CD14-positive monocyte (primary cell): Measurements from ENCODE around the gene CARMIL3. TPM values are rescaled to one million over a fixed set of nuclear protein-coding genes. Genes with fewer than 3 reads are reported as not detected.

ENCODE experiments used
- DNase-seq, 3 donors: peaks; one replicate each; pipeline ENCODE4 v3.0.0-alpha.2; 2011 to 2022
- H2AFZ ChIP-seq: 2 replicates; pipeline ENCODE4 v1.6.0; 2012; ENCODE audit warnings: mild to moderate bottlenecking, low read depth, low read length, inconsistent platforms; ENCODE audit not compliant: insufficient read depth, poor library complexity, severe bottlenecking
- H3K27ac ChIP-seq, 2 donors: 1 replicate in 1 of 2; 2 replicates in 1 of 2; pipeline ENCODE4 v1.5.1; 2012 to 2013; ENCODE audit warnings: low read length in 2 of 2, control low read depth in 1 of 2, inconsistent platforms in 1 of 2, low read depth in 1 of 2, mild to moderate bottlenecking in 1 of 2
- H3K27me3 ChIP-seq, 2 donors: one replicate each; pipeline versions ENCODE4 v1.6.0 to v1.6.1; 2011 to 2013; ENCODE audit warnings: low read length in 2 of 2; ENCODE audit not compliant: control insufficient read depth in 2 of 2, insufficient read depth in 2 of 2
- H3K36me3 ChIP-seq, 2 donors: replicated peaks in 1 of 2; 1 replicate in 1 of 2; 2 replicates in 1 of 2; pipeline versions ENCODE4 v1.5.1 to v1.6.1; 2012 to 2013; ENCODE audit warnings: low read length in 2 of 2, control low read depth in 1 of 2, inconsistent platforms in 1 of 2, mild to moderate bottlenecking in 1 of 2; ENCODE audit not compliant: insufficient read depth in 2 of 2, control insufficient read depth in 1 of 2
- H3K4me1 ChIP-seq, 2 donors: 1 replicate in 1 of 2; 2 replicates in 1 of 2; pipeline versions ENCODE4 v1.5.1 to v1.6.1; 2012 to 2013; ENCODE audit warnings: low read length in 2 of 2, control low read depth in 1 of 2, inconsistent platforms in 1 of 2, mild to moderate bottlenecking in 1 of 2, moderate library complexity in 1 of 2; ENCODE audit not compliant: insufficient read depth in 2 of 2, control insufficient read depth in 1 of 2
- H3K4me2 ChIP-seq: replicated peaks from 2 replicates; pipeline ENCODE3; 2012; ENCODE audit warnings: low read length, moderate library complexity, mild to moderate bottlenecking; ENCODE audit not compliant: poor library complexity, severe bottlenecking; ENCODE audit errors: extremely low read depth
- H3K4me3 ChIP-seq, 3 experiments: fragments of 200-600 bp in 1 of 3; sonication (generic) in 1 of 3; replicated peaks in 1 of 3; 1 replicate in 2 of 3; 2 replicates in 1 of 3; pipeline ENCODE4 v1.5.1; 2011 to 2013; ENCODE audit warnings: low read length in 3 of 3, mild to moderate bottlenecking in 3 of 3, control low read depth in 2 of 3, low read depth in 2 of 3, inconsistent platforms in 1 of 3, moderate library complexity in 1 of 3
- H3K79me2 ChIP-seq: 2 replicates; pipeline ENCODE4 v1.6.0; 2012; ENCODE audit warnings: mild to moderate bottlenecking, control low read depth, inconsistent platforms, low read length, moderate library complexity; ENCODE audit not compliant: insufficient read depth
- H3K9ac ChIP-seq: 2 replicates; pipeline ENCODE4 v1.6.0; 2017; ENCODE audit warnings: low read length, mild to moderate bottlenecking; ENCODE audit not compliant: insufficient read depth, poor library complexity, severe bottlenecking
- H3K9me3 ChIP-seq, 2 donors: replicated peaks in 1 of 2; 1 replicate in 1 of 2; 2 replicates in 1 of 2; pipeline versions ENCODE4 v1.5.1 to v1.6.1; 2012 to 2013; ENCODE audit warnings: low read length in 2 of 2, control low read depth in 1 of 2; ENCODE audit not compliant: control insufficient read depth in 1 of 2, insufficient read depth in 1 of 2
- H4K20me1 ChIP-seq: 2 replicates; pipeline ENCODE4 v1.6.0; 2012; ENCODE audit warnings: mild to moderate bottlenecking, low read length, control low read depth, moderate library complexity; ENCODE audit not compliant: insufficient read depth
- H3K27ac Mint-ChIP-seq, 7 donors: one replicate each; pipeline ENCODE4 v1.8.0; 2020; ENCODE audit warnings: mild to moderate bottlenecking in 7 of 7, mixed read lengths in 7 of 7, moderate library complexity in 6 of 7, inconsistent platforms in 2 of 7
- H3K27me3 Mint-ChIP-seq, 3 donors: one replicate each; pipeline ENCODE4 v1.8.0; 2021 to 2022; ENCODE audit warnings: low read depth in 3 of 3, mild to moderate bottlenecking in 3 of 3, mixed read lengths in 3 of 3, moderate library complexity in 3 of 3, inconsistent platforms in 1 of 3
- H3K36me3 Mint-ChIP-seq, 2 donors: one replicate each; pipeline ENCODE4 v1.8.0; 2020; ENCODE audit warnings: mixed read lengths in 2 of 2, inconsistent platforms in 1 of 2, mild to moderate bottlenecking in 1 of 2
- H3K4me1 Mint-ChIP-seq: one replicate; pipeline ENCODE4 v1.8.0; 2020; ENCODE audit warnings: mild to moderate bottlenecking, mixed read lengths
- H3K4me3 Mint-ChIP-seq, 2 donors: one replicate each; pipeline ENCODE4 v1.8.0; 2020; ENCODE audit warnings: mild to moderate bottlenecking in 2 of 2, mixed read lengths in 2 of 2, moderate library complexity in 1 of 2
- H3K9me3 Mint-ChIP-seq, 7 donors: one replicate each; pipeline ENCODE4 v1.8.0; 2020 to 2022; ENCODE audit warnings: mixed read lengths in 7 of 7, mild to moderate bottlenecking in 6 of 7, moderate library complexity in 6 of 7, inconsistent platforms in 2 of 7
- CTCF ChIP-seq: fragments of 200-600 bp; IDR thresholded peaks from one replicate; pipeline ENCODE4 v1.8.0; 2022; ENCODE audit warnings: antibody characterized with exemption, mild to moderate bottlenecking
- WGBS: methylation state at CpG from one replicate; pipeline ENCODE4 v1.1.5; 2013; ENCODE audit warnings: missing lambda C conversion rate; ENCODE audit not compliant: insufficient coverage; 5-methylcytosine and 5-hydroxymethylcytosine counted together
- intact Hi-C, 2 donors: fragments of 100-400 bp; cut with micrococcal nuclease; formaldehyde crosslinking; loops; one replicate each; pipeline versions ENCODE4 v1.15.0 to v1.15.1; 2023
- polyA plus RNA-seq, 3 donors: library from polyadenylated mRNA; depleted of rRNA in 1 of 3; unstranded in 2 of 3; stranded (reverse) in 1 of 3; fragments of 300-500 nt in 2 of 3; fragments of >200 nt in 1 of 3; fragmentation: Illumina TruSeq in 2 of 3; gene quantifications; 1 replicate in 2 of 3; 2 replicates in 1 of 3; pipeline ENCODE4 v1.2.3, GENCODE V29; 2012 to 2021

The CARMIL3 gene
- polyA plus RNA-seq, 3 donors: 1.0 TPM; not detected in 2

GRCh38 chr14:24076302-24076601 lies 24.4 kb downstream of the CARMIL3 start:
- Histone ChIP-seq H3K9me3 (no peaks in the 10 kb centered on the region), H3K27ac (no peak overlapping the region), H2AFZ (no peak overlapping the region), H3K79me2 (no peaks in the 10 kb centered on the region), H3K36me3 (no peaks in the 10 kb centered on the region), H3K9ac (no peak overlapping the region), H3K4me3 (no peak overlapping the region), H4K20me1 (no peaks in the 10 kb centered on the region), H3K27me3 (peaks cover 9 to 18% of the 10 kb centered on the region in 2 donors), H3K4me2 (no peak overlapping the region), H3K4me1 (peaks cover 6 to 12% of the 10 kb centered on the region in 2 donors)
- H3K4me3 Mint-ChIP-seq: no peak overlapping the region
- TF ChIP-seq CTCF: no peak
- H3K4me1 Mint-ChIP-seq: peaks cover 20% of the 10 kb centered on the region
- peaks cover 0 to 5% of the 10 kb centered on the region in 2 donors for H3K36me3 Mint-ChIP-seq
- intact Hi-C loops: no loop called here
- DNase-seq: no peak
- WGBS: 92% methylated on average over 6 of the region's 10 CpGs
- peaks cover 0 to 7% (median 2%) of the 10 kb centered on the region in 7 donors for H3K9me3 Mint-ChIP-seq
- H3K27ac Mint-ChIP-seq: no peak overlapping the region
- H3K27me3 Mint-ChIP-seq: peaks cover 25 to 31% (median 29%) of the 10 kb centered on the region in 3 donors

- no peak overlapping the region for H3K4me2 ChIP-seq
- no peak for DNase-seq
- H3K4me3 ChIP-seq: no peak overlapping the region
- H3K27me3 Mint-ChIP-seq: peaks cover 32 to 37% (median 36%) of the 10 kb centered on the region in 3 donors
- 99% methylated on average over 22 of the region's 23 CpGs for WGBS
- no peaks in the 10 kb centered on the region for H3K79me2 ChIP-seq
- H3K9me3 Mint-ChIP-seq: peaks cover 0 to 13% (median 2%) of the 10 kb centered on the region in 7 donors
- intact Hi-C loops: no loop called here
- peaks cover 23% of the 10 kb centered on the region for H3K4me1 Mint-ChIP-seq
- H2AFZ ChIP-seq: no peak overlapping the region
- no peak overlapping the region for H3K4me3 Mint-ChIP-seq
- no peak for TF ChIP-seq CTCF
- H3K36me3 Mint-ChIP-seq: peaks cover 3 to 9% of the 10 kb centered on the region in 2 donors
- H4K20me1 ChIP-seq: no peaks in the 10 kb centered on the region
- H3K9me3 ChIP-seq: no peaks in the 10 kb centered on the region
- H3K27me3 ChIP-seq: peaks cover 17 to 26% of the 10 kb centered on the region in 2 donors
- peaks cover 12 to 18% of the 10 kb centered on the region in 2 donors for H3K4me1 ChIP-seq
- H3K36me3 ChIP-seq: no peaks in the 10 kb centered on the region
- no peak overlapping the region for H3K27ac Mint-ChIP-seq
- H3K9ac ChIP-seq: no peak overlapping the region
- H3K27ac ChIP-seq: no peak overlapping the region
Observed at GRCh38 chr14:24077086-24077485, 25.3 kb downstream of the CARMIL3 start.
